ENCODE measurements around the gene DCHS1. TPM values are rescaled to one million over a fixed set of nuclear protein-coding genes. Genes with fewer than 3 reads are reported as not detected.
"Not testable (repeated sequence)": the region's sequence is repeated elsewhere in the genome, so short reads cannot be mapped to it uniquely, and the experiment has no call there.

Gene DCHS1
- total RNA-seq, 1 donor from 2014 or later: 15.5 TPM

GRCh38 chr11:6693342-6694228 lies 38.0 kb upstream of the DCHS1 start:
- DNase-seq (ENCODE audit: low read depth): peak; percentile 63
- H3K27me3 ChIP-seq (ENCODE audit: control insufficient read depth, insufficient read depth, low read length): no peaks in the 10 kb centered on the region
- H3K4me3 ChIP-seq (ENCODE audit: low read depth, low read length): no peak overlapping the region
- no peak for TF ChIP-seq CTCF (IDR thresholded peaks at IDR 0.05; ENCODE audit: insufficient read depth, low read length, poor library complexity, severe bottlenecking)
- no peaks in the 10 kb centered on the region for H3K36me3 ChIP-seq (ENCODE audit: control insufficient read depth, insufficient read depth, low read length)

- Histone ChIP-seq H3K27me3 (ENCODE audit: control insufficient read depth, insufficient read depth, low read length) (no peaks in the 10 kb centered on the region), H3K36me3 (ENCODE audit: control insufficient read depth, insufficient read depth, low read length) (no peaks in the 10 kb centered on the region), H3K4me3 (ENCODE audit: low read depth, low read length) (no peak overlapping the region)
- DNase-seq (ENCODE audit: low read depth): no peak
- TF ChIP-seq CTCF (IDR thresholded peaks at IDR 0.05; ENCODE audit: insufficient read depth, low read length, poor library complexity, severe bottlenecking): no peak
These were observed 36.5 kb upstream of the DCHS1 start for GRCh38 chr11:6692128-6692527.

GRCh38 chr11:6690431-6691132 lies 35.0 kb upstream of the DCHS1 start:
- H3K4me3 ChIP-seq (ENCODE audit: low read depth, low read length); H3K36me3 ChIP-seq (ENCODE audit: control insufficient read depth, insufficient read depth, low read length); DNase-seq (ENCODE audit: low read depth); H3K27me3 ChIP-seq (ENCODE audit: control insufficient read depth, insufficient read depth, low read length): not testable (repeated sequence)

GRCh38 chr11:6687876-6688275 lies 32.3 kb upstream of the DCHS1 start:
- Histone ChIP-seq H3K36me3 (ENCODE audit: control insufficient read depth, insufficient read depth, low read length) (no peaks in the 10 kb centered on the region), H3K27me3 (ENCODE audit: control insufficient read depth, insufficient read depth, low read length) (no peaks in the 10 kb centered on the region), H3K4me3 (ENCODE audit: low read depth, low read length) (no peak overlapping the region)
- TF ChIP-seq CTCF (IDR thresholded peaks at IDR 0.05; ENCODE audit: insufficient read depth, low read length, poor library complexity, severe bottlenecking): no peak
- no peak for DNase-seq (ENCODE audit: low read depth)

GRCh38 chr11:6686006-6686405 lies 30.4 kb upstream of the DCHS1 start:
- TF ChIP-seq CTCF (IDR thresholded peaks at IDR 0.05; ENCODE audit: insufficient read depth, low read length, poor library complexity, severe bottlenecking): no peak
- no peak for DNase-seq (ENCODE audit: low read depth)
- no peak overlapping the region for H3K4me3 ChIP-seq (ENCODE audit: low read depth, low read length)
- H3K27me3 ChIP-seq (ENCODE audit: control insufficient read depth, insufficient read depth, low read length): no peaks in the 10 kb centered on the region
- no peaks in the 10 kb centered on the region for H3K36me3 ChIP-seq (ENCODE audit: control insufficient read depth, insufficient read depth, low read length)

GRCh38 chr11:6684068-6684467 lies 28.5 kb upstream of the DCHS1 start:
- not testable (repeated sequence) for H3K4me3 ChIP-seq (ENCODE audit: low read depth, low read length); DNase-seq (ENCODE audit: low read depth); H3K36me3 ChIP-seq (ENCODE audit: control insufficient read depth, insufficient read depth, low read length); H3K27me3 ChIP-seq (ENCODE audit: control insufficient read depth, insufficient read depth, low read length)

All from kidney epithelial cell (primary cell).